ENCODE data around the gene EVC2.

EVC2 gene

DNA sequence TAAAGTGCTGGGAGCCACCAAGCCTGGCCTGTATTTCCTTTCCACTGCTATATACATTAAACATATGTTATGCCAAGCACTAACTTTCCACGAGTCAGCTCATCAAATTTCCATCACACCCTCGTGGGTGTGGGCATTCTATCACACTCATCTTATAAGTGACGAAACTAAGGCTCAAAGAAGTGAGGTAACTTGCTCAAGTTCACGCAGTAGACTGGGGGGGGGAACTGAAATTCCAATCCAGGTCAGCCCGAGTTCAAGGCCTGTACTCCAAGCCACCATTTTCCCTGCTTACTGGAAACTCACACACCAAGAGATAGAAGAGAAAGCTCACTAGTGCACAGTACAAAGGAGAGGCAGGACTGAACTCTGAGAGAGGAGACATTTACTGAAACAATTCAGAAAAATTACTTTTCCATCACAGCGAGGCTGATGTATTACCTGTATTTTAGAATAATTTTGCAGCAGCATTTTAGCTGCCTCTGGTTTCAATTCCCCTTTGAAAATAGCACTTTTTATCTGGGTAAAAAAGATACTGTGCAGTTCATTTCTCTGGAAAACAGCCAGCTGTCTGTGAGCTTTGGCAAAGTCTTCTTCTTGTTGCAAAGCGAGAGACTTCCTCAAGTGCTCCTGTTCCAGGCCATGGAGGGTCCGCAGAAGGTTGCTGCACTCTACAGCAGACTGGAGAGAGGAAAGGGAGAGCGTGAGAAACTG is 76.8 kb downstream of the EVC2 start:
- no peak for TF ChIP-seq CTCF (conservative IDR thresholded peaks at IDR 0.05; ENCODE audit: low read depth)
- ChIA-PET CTCF (interaction anchor here (0.5 kb wide), 1 partner anchor 158 kb away, joined by 3 read pairs; no protein-coding TSS in a partner anchor), POLR2A (ENCODE audit: low non-redundant PET) (no interaction called here)
- H3K27ac ChIP-seq, result no peak overlapping the region
- no peak for DNase-seq (ENCODE audit: low spot score)

DNA sequence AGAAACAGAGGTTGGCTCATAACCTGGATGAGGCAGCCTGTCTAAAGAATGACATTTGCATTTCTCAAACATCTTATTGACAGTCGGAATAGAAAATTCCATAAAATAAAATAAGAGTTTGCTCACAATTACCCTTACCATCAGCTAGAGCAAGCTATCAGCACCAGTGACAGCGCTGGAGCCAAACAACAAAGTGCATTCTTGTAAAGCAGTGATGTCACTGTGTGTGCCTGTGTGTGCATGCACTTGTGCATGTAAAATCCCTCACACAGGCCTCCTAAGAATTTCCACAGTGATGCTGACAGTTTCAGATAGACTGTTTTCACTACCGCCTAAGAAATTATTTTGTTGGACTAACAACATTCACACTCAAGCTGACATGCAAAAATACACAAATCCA is 77.6 kb downstream of the EVC2 start:
- CTCF ChIA-PET, result no interaction called here
- H3K27ac ChIP-seq, result no peak overlapping the region
- no peak for TF ChIP-seq CTCF (conservative IDR thresholded peaks at IDR 0.05; ENCODE audit: low read depth)
- no peak for DNase-seq (ENCODE audit: low spot score)
- POLR2A ChIA-PET (ENCODE audit: low non-redundant PET), result no interaction called here

DNA sequence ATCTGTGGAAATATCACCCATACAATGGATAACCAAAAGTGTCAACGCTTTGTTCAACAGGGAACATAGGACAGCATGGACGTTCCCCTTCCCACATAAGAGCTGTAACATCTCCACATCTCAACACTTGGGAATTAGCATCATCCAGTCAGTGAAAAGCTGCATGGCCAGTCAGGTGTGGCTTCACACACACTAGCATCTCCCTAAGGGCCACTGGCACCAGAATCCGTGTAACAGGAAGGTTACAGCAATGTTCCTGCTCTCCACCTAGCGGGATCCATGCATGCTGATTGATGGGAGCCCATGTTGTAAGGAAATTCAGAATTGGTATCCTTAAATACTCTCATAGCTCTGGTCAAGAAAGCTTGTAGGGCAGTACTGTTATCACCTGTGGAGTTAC is 78.8 kb downstream of the EVC2 start:
- TF ChIP-seq CTCF (conservative IDR thresholded peaks at IDR 0.05; ENCODE audit: low read depth), result no peak
- no peak for DNase-seq (ENCODE audit: low spot score)
- ChIA-PET CTCF (no interaction called here), POLR2A (ENCODE audit: low non-redundant PET) (no interaction called here)
- no peak overlapping the region for H3K27ac ChIP-seq

- POLR2A ChIA-PET (ENCODE audit: low non-redundant PET), result no interaction called here
Measured at GRCh38 chr4:5626913-5627312, 81.4 kb downstream of the EVC2 start.

DNA sequence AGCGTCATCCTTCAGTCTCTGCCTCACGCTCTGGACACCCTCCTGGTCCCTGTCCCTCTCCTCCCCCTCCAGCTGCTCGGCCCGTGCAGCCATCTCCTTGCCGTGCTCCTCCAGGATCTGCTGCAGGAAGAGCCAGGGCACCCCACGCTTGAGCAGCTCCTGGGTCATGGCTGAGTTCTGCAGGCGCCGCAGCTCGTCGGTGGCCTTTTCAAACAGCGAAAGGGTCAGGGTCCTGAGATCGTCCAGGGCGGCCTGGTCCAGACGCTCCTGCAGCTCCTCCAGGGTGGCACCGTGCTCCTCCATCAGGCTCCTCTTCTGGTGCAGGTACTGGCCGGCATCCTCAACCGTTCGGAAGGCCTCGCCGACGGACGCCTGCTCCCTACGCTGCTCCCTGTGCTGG is 85.8 kb downstream of the EVC2 start:
- CTCF ChIA-PET, result no interaction called here
- POLR2A ChIA-PET (ENCODE audit: low non-redundant PET), result no interaction called here
- no peak overlapping the region for H3K27ac ChIP-seq
- DNase-seq (ENCODE audit: low spot score), result no peak
- no peak for TF ChIP-seq CTCF (conservative IDR thresholded peaks at IDR 0.05; ENCODE audit: low read depth)

More at GRCh38 chr4:5626913-5627312, 81.4 kb downstream of the EVC2 start:
- no peak overlapping the region for H3K27ac ChIP-seq
- no peak for DNase-seq (ENCODE audit: low spot score)
- CTCF ChIA-PET, result no interaction called here
- no peak for TF ChIP-seq CTCF (conservative IDR thresholded peaks at IDR 0.05; ENCODE audit: low read depth)

- ChIA-PET CTCF (no interaction called here), POLR2A (ENCODE audit: low non-redundant PET) (no interaction called here)
- no peak for DNase-seq (ENCODE audit: low spot score)
- no peak for TF ChIP-seq CTCF (conservative IDR thresholded peaks at IDR 0.05; ENCODE audit: low read depth)
- H3K27ac ChIP-seq, result no peak overlapping the region
Measured at GRCh38 chr4:5619913-5620625, 88.3 kb downstream of the EVC2 start.
